Sigmoid colon (tissue), 4 donors: ENCODE data around the gene SPSB1.

Experiments used
- POLR2AphosphoS5 ChIP-seq, 4 donors: sonication (generic); formaldehyde crosslinking; IDR thresholded peaks; one replicate each; pipeline ENCODE4 v1.6.1; 2017; ENCODE audit warnings: antibody characterized with exemption in 4 of 4
- TF ChIP-seq, protein P1 (sequence below), 4 experiments: fragments of 450-650 bp in 3 of 4; fragments of 200-600 bp in 1 of 4; IDR thresholded peaks; one replicate each; pipeline ENCODE4 v1.5.1; 2016 to 2019; ENCODE audit warnings: antibody characterized with exemption in 4 of 4, mild to moderate bottlenecking in 3 of 4, moderate library complexity in 2 of 4

GRCh38 chr1:9295884-9296283, 3.2 kb downstream of the SPSB1 start:
- TF ChIP-seq, protein P1, sequence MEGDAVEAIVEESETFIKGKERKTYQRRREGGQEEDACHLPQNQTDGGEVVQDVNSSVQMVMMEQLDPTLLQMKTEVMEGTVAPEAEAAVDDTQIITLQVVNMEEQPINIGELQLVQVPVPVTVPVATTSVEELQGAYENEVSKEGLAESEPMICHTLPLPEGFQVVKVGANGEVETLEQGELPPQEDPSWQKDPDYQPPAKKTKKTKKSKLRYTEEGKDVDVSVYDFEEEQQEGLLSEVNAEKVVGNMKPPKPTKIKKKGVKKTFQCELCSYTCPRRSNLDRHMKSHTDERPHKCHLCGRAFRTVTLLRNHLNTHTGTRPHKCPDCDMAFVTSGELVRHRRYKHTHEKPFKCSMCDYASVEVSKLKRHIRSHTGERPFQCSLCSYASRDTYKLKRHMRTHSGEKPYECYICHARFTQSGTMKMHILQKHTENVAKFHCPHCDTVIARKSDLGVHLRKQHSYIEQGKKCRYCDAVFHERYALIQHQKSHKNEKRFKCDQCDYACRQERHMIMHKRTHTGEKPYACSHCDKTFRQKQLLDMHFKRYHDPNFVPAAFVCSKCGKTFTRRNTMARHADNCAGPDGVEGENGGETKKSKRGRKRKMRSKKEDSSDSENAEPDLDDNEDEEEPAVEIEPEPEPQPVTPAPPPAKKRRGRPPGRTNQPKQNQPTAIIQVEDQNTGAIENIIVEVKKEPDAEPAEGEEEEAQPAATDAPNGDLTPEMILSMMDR (IDR thresholded peaks at IDR 0.05) = no peak
- TF ChIP-seq POLR2AphosphoS5 (IDR thresholded peaks at IDR 0.05) = no peak
